GM18499 (cell line): ENCODE results near the gene PCDHB16.
"Not testable (repeated sequence)": the region's sequence is repeated elsewhere in the genome, so short reads cannot be mapped to it uniquely, and the experiment has no call there.

Source experiments
- ATAC-seq: cut with Tn5 transposase; IDR thresholded peaks from one replicate; pipeline ENCODE4 v1.9.1; 2021; ENCODE audit warnings: moderate number of reproducible peaks; ENCODE audit not compliant: insufficient read depth, unreplicated experiment

The PCDHB16 gene

DNA sequence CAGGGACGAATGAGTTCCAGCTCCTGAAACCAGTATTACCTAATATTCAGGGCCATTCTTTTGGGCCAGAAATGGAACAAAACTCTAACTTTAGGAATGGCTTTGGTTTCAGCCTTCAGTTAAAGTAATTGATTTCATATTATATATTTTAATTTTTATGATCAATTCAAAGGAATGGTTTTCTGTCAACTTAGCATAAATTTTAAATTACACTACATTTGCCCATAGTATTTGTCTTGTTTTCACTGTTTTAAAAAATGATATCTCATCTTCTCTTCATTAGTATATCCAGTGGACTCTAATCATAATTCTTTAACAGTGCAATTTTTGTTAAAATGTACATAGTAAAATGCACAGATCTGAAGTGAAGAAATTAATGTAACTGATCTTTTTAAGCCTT, 1.9 kb upstream of the PCDHB16 start:
- no peak for ATAC-seq

GRCh38 chr5:141184117-141184855, 2.1 kb downstream of the PCDHB16 start:
- not testable (repeated sequence) for ATAC-seq

- no peak for ATAC-seq
These were observed 4.8 kb downstream of the PCDHB16 start, which contains the start of gene PCDHB9 for GRCh38 chr5:141186897-141187512. Gene PCDHB9 (plus strand): TSS chr5:141187161. CDS start chr5:141187319, 158 bp downstream.

- ATAC-seq, result not testable (repeated sequence)
These were observed 6.5 kb downstream of the PCDHB16 start for GRCh38 chr5:141188682-141189081.

GRCh38 chr5:141189131-141189530, 6.9 kb downstream of the PCDHB16 start:
- ATAC-seq, result not testable (repeated sequence)

DNA sequence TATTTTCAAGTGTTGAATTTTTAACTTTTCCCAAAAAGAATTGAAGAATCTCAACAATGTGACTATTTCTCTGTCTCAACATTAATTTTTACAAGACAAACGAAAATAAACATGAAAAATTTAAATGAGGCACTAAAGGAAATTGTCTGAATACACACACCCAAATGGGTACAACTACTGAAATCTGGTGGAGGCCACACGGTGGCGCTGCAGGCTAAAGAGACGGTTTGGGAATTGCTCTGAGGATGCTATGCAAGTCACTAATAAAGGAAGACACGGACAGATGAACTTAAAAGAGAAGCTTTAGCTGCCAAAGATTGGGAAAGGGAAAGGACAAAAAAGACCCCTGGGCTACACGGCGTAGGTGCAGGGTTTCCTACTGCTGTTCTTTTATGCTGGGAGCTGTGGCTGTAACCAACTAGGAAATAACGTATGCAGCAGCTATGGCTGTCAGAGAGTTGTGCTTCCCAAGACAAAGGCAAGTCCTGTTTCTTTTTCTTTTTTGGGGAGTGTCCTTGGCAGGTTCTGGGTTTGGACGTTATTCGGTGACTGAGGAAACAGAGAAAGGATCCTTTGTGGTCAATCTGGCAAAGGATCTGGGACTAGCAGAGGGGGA, 10.0 kb downstream of the PCDHB16 start, which contains the start of gene PCDHB10:
PCDHB10 (plus strand) TSS at position 244 of the 616 bp plus-strand sequence; CDS start at position 444, 200 bp downstream.
- no peak for ATAC-seq

DNA sequence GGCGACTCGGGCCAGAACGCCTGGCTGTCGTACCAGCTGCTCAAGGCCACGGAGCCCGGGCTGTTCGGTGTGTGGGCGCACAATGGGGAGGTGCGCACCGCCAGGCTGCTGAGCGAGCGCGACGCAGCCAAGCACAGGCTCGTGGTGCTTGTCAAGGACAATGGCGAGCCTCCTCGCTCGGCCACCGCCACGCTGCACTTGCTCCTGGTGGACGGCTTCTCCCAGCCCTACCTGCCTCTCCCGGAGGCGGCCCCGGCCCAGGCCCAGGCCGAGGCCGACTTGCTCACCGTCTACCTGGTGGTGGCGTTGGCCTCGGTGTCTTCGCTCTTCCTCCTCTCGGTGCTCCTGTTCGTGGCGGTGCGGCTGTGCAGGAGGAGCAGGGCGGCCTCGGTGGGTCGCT, 12.1 kb downstream of the PCDHB16 start:
- ATAC-seq, result not testable (repeated sequence)

DNA sequence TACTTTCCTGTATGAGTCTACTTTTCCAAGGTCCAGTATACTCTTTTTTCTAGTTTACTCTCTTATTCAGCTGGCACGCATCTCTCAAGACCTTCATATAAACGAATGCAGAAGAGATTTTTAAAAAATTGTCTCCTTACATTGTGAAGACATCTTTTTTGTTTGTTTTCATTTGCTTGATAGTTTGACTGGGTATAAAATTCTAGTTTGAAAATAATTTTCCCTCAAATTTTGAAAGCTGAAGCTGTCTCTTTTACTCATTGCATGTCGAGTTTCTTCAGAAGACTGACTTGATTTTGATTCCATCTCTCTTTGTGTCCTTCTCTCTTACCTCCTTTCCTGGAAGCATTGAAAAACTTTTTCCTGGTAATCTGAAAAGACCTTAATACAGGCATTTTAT, 14.2 kb downstream of the PCDHB16 start:
- no peak for ATAC-seq

GRCh38 chr5:141199359-141200235, 17.4 kb downstream of the PCDHB16 start, which contains the start of gene PCDHB11:
Gene PCDHB11 (plus strand): TSS chr5:141199627. CDS start chr5:141199775, 148 bp downstream.
- ATAC-seq, result no peak

- ATAC-seq, result not testable (repeated sequence)
These were observed 18.9 kb downstream of the PCDHB16 start for GRCh38 chr5:141201126-141201525.

DNA sequence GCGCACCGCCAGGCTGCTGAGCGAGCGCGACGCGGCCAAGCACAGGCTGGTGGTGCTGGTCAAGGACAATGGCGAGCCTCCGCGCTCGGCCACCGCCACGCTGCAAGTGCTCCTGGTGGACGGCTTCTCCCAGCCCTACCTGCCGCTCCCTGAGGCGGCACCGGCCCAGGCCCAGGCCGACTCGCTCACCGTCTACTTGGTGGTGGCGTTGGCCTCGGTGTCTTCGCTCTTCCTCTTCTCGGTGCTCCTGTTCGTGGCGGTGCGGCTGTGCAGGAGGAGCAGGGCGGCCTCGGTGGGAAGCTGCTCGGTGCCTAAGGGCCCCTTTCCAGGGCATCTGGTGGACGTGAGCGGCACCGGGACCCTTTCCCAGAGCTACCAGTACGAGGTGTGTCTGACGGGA, 19.5 kb downstream of the PCDHB16 start:
- ATAC-seq, result not testable (repeated sequence)

GRCh38 chr5:141208478-141208877, 26.3 kb downstream of the PCDHB16 start, which contains the start of gene PCDHB12:
Gene PCDHB12 (plus strand): TSS chr5:141208719. CDS start chr5:141208908, 189 bp downstream.
- ATAC-seq, result no peak

GRCh38 chr5:141210281-141210680, 28.1 kb downstream of the PCDHB16 start:
- not testable (repeated sequence) for ATAC-seq

DNA sequence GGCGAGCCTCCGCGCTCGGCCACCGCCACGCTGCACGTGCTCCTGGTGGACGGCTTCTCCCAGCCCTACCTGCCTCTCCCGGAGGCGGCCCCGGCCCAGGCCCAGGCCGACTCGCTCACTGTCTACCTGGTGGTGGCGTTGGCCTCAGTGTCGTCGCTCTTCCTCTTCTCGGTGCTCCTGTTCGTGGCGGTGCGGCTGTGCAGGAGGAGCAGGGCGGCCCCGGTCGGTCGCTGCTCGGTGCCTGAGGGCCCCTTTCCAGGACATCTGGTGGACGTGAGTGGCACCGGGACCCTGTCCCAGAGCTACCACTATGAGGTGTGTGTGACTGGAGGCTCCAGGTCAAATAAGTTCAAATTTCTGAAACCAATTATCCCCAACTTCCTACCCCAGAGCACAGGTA, 28.7 kb downstream of the PCDHB16 start:
- ATAC-seq, result not testable (repeated sequence)

- not testable (repeated sequence) for ATAC-seq
These were observed 31.6 kb downstream of the PCDHB16 start, which contains the start of gene PCDHB13 for GRCh38 chr5:141213656-141214339. Gene PCDHB13 (plus strand): TSS chr5:141213919. CDS start chr5:141214124, 205 bp downstream.

GRCh38 chr5:141214583-141214982, 32.4 kb downstream of the PCDHB16 start:
- not testable (repeated sequence) for ATAC-seq

GRCh38 chr5:141215504-141215903, 33.3 kb downstream of the PCDHB16 start:
- not testable (repeated sequence) for ATAC-seq

- ATAC-seq, result not testable (repeated sequence)
These were observed 33.8 kb downstream of the PCDHB16 start for GRCh38 chr5:141216035-141216434.

DNA sequence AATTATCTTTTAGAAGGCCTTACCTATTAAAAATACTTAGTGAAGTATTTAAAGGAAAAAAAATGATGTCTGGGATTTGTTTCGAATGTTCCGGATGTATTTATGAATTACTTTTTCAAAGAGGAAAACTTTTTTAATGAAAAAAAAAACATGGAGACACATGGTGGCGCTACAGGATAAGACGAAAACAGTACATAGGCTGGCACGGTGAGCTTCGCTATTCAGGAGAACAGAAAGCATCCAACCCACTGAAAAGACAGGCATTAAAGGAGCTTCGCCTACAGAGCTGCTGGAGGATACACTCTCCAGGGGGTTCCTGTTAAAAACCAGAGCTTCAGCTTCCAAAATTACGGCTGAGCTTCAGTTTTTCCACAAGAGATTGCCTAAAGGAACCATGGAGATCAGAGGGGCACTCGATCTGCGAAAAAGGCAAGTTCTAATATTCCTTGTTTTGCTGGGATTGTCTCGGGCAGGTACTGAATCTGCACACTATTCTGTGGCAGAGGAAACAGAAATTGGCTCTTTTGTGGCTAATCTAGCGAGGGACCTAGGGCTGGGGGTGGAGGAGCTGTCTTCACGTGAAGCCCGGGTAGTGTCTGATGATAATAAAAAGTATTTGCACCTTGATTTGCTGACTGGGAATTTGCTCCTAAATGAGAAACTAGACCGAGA, 41.1 kb downstream of the PCDHB16 start, which contains the start of gene PCDHB14:
PCDHB14 (plus strand) TSS at position 232 of the 672 bp plus-strand sequence; CDS start at position 395, 163 bp downstream.
- no peak for ATAC-seq
